Measurements from ENCODE around the gene MRPS25.

GRCh38 chr3:15102256-15102655, 37.1 kb upstream of the MRPS25 start:
- TF ChIP-seq TOX (CRISPR knock-in tag; IDR thresholded peaks at IDR 0.05; ENCODE audit: borderline replicate concordance) (no peak), ARNTL (CRISPR knock-in tag; IDR thresholded peaks at IDR 0.05; ENCODE audit: borderline replicate concordance, low read depth) (no peak), ZNF70 (CRISPR knock-in tag; IDR thresholded peaks at IDR 0.05) (no peak), ZFP3 (CRISPR knock-in tag; IDR thresholded peaks at IDR 0.05) (no peak)
- TF ChIP-seq, protein P1, sequence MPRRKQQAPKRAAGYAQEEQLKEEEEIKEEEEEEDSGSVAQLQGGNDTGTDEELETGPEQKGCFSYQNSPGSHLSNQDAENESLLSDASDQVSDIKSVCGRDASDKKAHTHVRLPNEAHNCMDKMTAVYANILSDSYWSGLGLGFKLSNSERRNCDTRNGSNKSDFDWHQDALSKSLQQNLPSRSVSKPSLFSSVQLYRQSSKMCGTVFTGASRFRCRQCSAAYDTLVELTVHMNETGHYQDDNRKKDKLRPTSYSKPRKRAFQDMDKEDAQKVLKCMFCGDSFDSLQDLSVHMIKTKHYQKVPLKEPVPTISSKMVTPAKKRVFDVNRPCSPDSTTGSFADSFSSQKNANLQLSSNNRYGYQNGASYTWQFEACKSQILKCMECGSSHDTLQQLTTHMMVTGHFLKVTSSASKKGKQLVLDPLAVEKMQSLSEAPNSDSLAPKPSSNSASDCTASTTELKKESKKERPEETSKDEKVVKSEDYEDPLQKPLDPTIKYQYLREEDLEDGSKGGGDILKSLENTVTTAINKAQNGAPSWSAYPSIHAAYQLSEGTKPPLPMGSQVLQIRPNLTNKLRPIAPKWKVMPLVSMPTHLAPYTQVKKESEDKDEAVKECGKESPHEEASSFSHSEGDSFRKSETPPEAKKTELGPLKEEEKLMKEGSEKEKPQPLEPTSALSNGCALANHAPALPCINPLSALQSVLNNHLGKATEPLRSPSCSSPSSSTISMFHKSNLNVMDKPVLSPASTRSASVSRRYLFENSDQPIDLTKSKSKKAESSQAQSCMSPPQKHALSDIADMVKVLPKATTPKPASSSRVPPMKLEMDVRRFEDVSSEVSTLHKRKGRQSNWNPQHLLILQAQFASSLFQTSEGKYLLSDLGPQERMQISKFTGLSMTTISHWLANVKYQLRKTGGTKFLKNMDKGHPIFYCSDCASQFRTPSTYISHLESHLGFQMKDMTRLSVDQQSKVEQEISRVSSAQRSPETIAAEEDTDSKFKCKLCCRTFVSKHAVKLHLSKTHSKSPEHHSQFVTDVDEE (CRISPR knock-in tag; IDR thresholded peaks at IDR 0.05), result no peak

All from SK-N-SH treated with all-trans-retinoic acid at 6 μM for 48 hours (cell line).